MM.1S (cell line): Measurements from ENCODE around the gene SIRT4.
A peak's percentile ranks its signal among the peaks of the same experiment; 100 is the strongest.

Source experiments
- DNase-seq: peaks from one replicate; pipeline ENCODE4 v3.0.0-alpha.2; 2015
- H2AFZ ChIP-seq: fragments of 300-600 bp; sonication (generic); 2 replicates; pipeline ENCODE4 v1.6.0; 2016; ENCODE audit warnings: antibody characterized with exemption, low read length
- H3F3A ChIP-seq: fragments of 300-600 bp; sonication (generic); 2 replicates; pipeline ENCODE4 v1.6.1; 2016; ENCODE audit warnings: mild to moderate bottlenecking, antibody characterized with exemption, low read length, moderate library complexity, mixed read lengths; ENCODE audit not compliant: insufficient read depth
- H3K27ac ChIP-seq: fragments of 300-600 bp; sonication (generic); 2 replicates; pipeline ENCODE4 v1.5.1; 2016; ENCODE audit warnings: mild to moderate bottlenecking, low read length
- H3K27me3 ChIP-seq: fragments of 300-600 bp; sonication (generic); replicated peaks from 2 replicates; pipeline ENCODE4 v1.6.0; 2016; ENCODE audit warnings: low read length; ENCODE audit not compliant: insufficient read depth
- H3K36me3 ChIP-seq: fragments of 300-600 bp; sonication (generic); replicated peaks from 2 replicates; pipeline ENCODE4 v1.6.1; 2016; ENCODE audit warnings: mild to moderate bottlenecking, low read length, mixed read lengths; ENCODE audit not compliant: insufficient read depth
- H3K4me1 ChIP-seq: fragments of 300-600 bp; sonication (generic); 2 replicates; pipeline ENCODE4 v1.6.1; 2016; ENCODE audit warnings: low read length, mixed read lengths
- H3K4me2 ChIP-seq: fragments of 300-600 bp; sonication (generic); 2 replicates; pipeline ENCODE4 v1.6.0; 2016; ENCODE audit warnings: low read depth, low read length
- H3K4me3 ChIP-seq: fragments of 300-600 bp; sonication (generic); 2 replicates; pipeline ENCODE4 v1.5.1; 2016; ENCODE audit warnings: low read length, mixed read lengths
- H3K79me2 ChIP-seq: fragments of 300-600 bp; sonication (generic); 2 replicates; pipeline ENCODE4 v1.6.1; 2016; ENCODE audit warnings: mixed run types, low read length, mixed read lengths
- H3K9ac ChIP-seq: fragments of 300-600 bp; sonication (generic); 2 replicates; pipeline ENCODE4 v1.6.1; 2016; ENCODE audit warnings: low read length, mixed read lengths
- H3K9me2 ChIP-seq: fragments of 300-600 bp; sonication (generic); replicated peaks from 2 replicates; pipeline ENCODE4 v1.6.1; 2016; ENCODE audit warnings: mild to moderate bottlenecking, low read length, mixed read lengths; ENCODE audit not compliant: insufficient read depth
- H3K9me3 ChIP-seq: fragments of 300-600 bp; sonication (generic); replicated peaks from 2 replicates; pipeline ENCODE4 v1.6.1; 2016; ENCODE audit warnings: mild to moderate bottlenecking, low read length, mixed read lengths; ENCODE audit not compliant: insufficient read depth
- H4K20me1 ChIP-seq: fragments of 300-600 bp; sonication (generic); 2 replicates; pipeline ENCODE4 v1.6.1; 2016; ENCODE audit warnings: mild to moderate bottlenecking, low read length, moderate library complexity, mixed read lengths; ENCODE audit not compliant: insufficient read depth
- EZH2 ChIP-seq: fragments of 300-600 bp; sonication (generic); optimal IDR thresholded peaks from 2 replicates; pipeline ENCODE3; 2017; ENCODE audit warnings: low read depth, mild to moderate bottlenecking, antibody characterized with exemption, low read length, mixed read lengths
- EZH2phosphoT487 ChIP-seq: fragments of 300-600 bp; sonication (generic); IDR thresholded peaks from 2 replicates; pipeline ENCODE4 v1.6.1; 2018; ENCODE audit warnings: antibody characterized with exemption, low read length
- TF ChIP-seq, protein P1 (sequence below): fragments of 300-600 bp; sonication (generic); IDR thresholded peaks from 2 replicates; pipeline ENCODE4 v1.5.1; 2016; ENCODE audit warnings: antibody characterized with exemption, low read length, mixed read lengths

The SIRT4 gene

GRCh38 chr12:120321382-120322202 lies 19.5 kb downstream of the SIRT4 start:
- no peak for TF ChIP-seq EZH2
- TF ChIP-seq EZH2phosphoT487 = no peak
- TF ChIP-seq, protein P1, sequence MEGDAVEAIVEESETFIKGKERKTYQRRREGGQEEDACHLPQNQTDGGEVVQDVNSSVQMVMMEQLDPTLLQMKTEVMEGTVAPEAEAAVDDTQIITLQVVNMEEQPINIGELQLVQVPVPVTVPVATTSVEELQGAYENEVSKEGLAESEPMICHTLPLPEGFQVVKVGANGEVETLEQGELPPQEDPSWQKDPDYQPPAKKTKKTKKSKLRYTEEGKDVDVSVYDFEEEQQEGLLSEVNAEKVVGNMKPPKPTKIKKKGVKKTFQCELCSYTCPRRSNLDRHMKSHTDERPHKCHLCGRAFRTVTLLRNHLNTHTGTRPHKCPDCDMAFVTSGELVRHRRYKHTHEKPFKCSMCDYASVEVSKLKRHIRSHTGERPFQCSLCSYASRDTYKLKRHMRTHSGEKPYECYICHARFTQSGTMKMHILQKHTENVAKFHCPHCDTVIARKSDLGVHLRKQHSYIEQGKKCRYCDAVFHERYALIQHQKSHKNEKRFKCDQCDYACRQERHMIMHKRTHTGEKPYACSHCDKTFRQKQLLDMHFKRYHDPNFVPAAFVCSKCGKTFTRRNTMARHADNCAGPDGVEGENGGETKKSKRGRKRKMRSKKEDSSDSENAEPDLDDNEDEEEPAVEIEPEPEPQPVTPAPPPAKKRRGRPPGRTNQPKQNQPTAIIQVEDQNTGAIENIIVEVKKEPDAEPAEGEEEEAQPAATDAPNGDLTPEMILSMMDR = no peak
- H3K4me2 ChIP-seq = no peak overlapping the region
- no peak for DNase-seq
- no peak overlapping the region for H3K4me3 ChIP-seq
- no peak overlapping the region for H2AFZ ChIP-seq
- no peaks in the 10 kb centered on the region for H4K20me1 ChIP-seq
- H3K36me3 ChIP-seq = no peaks in the 10 kb centered on the region
- no peaks in the 10 kb centered on the region for H3K4me1 ChIP-seq
- no peaks in the 10 kb centered on the region for H3K9me3 ChIP-seq
- H3K27me3 ChIP-seq = no peaks in the 10 kb centered on the region
- H3K9me2 ChIP-seq = no peaks in the 10 kb centered on the region
- H3K79me2 ChIP-seq = no peaks in the 10 kb centered on the region
- H3K27ac ChIP-seq = no peak overlapping the region
- no peaks in the 10 kb centered on the region for H3F3A ChIP-seq
- no peak overlapping the region for H3K9ac ChIP-seq

DNA sequence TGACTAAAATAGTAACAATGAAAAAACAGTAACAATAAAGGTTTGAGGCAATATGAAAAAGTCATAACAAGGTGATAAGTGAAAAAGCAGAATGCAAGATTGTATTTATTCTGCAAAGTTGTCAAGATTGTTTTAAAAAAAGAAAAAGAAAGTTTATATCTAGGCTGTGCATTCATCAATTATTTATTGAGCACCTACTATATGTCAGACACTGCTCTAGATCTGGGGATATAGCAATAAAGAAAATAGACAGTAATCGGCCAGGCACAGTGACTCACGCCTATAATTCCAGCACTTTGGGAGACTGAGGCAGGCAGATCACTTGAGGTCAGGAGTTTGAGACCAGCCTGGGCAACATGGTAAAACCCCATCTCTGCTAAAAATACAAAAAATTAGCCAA lies 21.7 kb downstream of the SIRT4 start:
- H4K20me1 ChIP-seq = no peaks in the 10 kb centered on the region
- no peak for TF ChIP-seq EZH2phosphoT487
- no peaks in the 10 kb centered on the region for H3K4me1 ChIP-seq
- H3K4me2 ChIP-seq = no peak overlapping the region
- H3K4me3 ChIP-seq = no peak overlapping the region
- H3F3A ChIP-seq = no peaks in the 10 kb centered on the region
- no peak for DNase-seq
- no peaks in the 10 kb centered on the region for H3K9me2 ChIP-seq
- no peaks in the 10 kb centered on the region for H3K27me3 ChIP-seq
- no peak overlapping the region for H3K9ac ChIP-seq
- H3K27ac ChIP-seq = no peak overlapping the region
- no peaks in the 10 kb centered on the region for H3K36me3 ChIP-seq
- no peak overlapping the region for H2AFZ ChIP-seq
- H3K9me3 ChIP-seq = no peaks in the 10 kb centered on the region
- H3K79me2 ChIP-seq = no peaks in the 10 kb centered on the region

DNA sequence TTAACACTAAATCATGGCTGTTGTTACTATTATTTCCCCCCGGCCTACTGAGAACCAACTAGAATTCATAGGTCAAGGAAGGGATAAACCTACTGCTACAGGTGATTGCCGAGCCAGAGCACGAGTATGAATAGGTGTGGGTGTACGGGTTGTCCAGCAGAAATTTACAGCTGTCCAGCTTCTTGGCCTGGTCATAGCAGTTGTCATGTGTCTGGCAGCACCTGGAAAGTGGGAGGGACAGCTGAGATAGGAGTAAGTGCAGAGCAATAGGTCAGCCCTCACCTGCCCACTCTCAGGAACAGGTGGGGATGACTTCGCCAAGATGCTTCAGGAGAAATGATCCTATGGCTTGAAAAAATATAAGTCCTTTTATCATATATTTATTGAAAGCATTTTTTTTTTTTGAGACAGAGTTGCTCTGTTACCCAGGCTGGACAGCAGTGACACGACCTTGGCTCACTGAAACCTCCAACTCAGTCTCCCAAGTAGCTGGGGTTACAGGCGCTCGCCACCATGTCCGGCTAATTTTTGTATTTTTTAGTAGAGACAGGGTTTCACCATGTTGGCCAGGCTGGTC lies 22.8 kb downstream of the SIRT4 start:
- Histone ChIP-seq H3K27me3 (no peaks in the 10 kb centered on the region), H3K4me1 (no peaks in the 10 kb centered on the region), H3K9ac (no peak overlapping the region), H2AFZ (no peak overlapping the region), H3K4me2 (peak overlapping the region; percentile 82; the same call in 1 of the 2 replicates), H3F3A (no peaks in the 10 kb centered on the region), H4K20me1 (no peaks in the 10 kb centered on the region), H3K36me3 (no peaks in the 10 kb centered on the region), H3K9me3 (no peaks in the 10 kb centered on the region), H3K27ac (no peak overlapping the region), H3K4me3 (no peak overlapping the region), H3K79me2 (no peaks in the 10 kb centered on the region), H3K9me2 (no peaks in the 10 kb centered on the region)
- TF ChIP-seq EZH2phosphoT487 = no peak
- TF ChIP-seq EZH2 = no peak
- TF ChIP-seq, protein P1 = no peak
- no peak for DNase-seq

- Histone ChIP-seq H3K4me2 (no peak within 1 kb of the TSS), H2AFZ (no peak within 1 kb of the TSS)
- DNase-seq = no peak
Measured at GRCh38 chr12:120327593-120327992, 25.5 kb downstream of the SIRT4 start, which contains the start of gene PLA2G1B. Gene PLA2G1B (minus strand): TSS chr12:120327779. CDS start chr12:120327753, 26 bp downstream.

More at GRCh38 chr12:120327593-120327992, 25.5 kb downstream of the SIRT4 start, which contains the start of gene PLA2G1B:
- no peak within 1 kb of the TSS for H3K27ac ChIP-seq
- H3K27me3 ChIP-seq = no peaks in the 10 kb centered on the region
- H4K20me1 ChIP-seq = no peaks in the 10 kb centered on the region
- no peaks in the 10 kb centered on the region for H3K9me3 ChIP-seq
- no peaks in the 10 kb centered on the region for H3F3A ChIP-seq
- H3K9me2 ChIP-seq = no peaks in the 10 kb centered on the region
- no peaks in the 10 kb centered on the region for H3K4me1 ChIP-seq
- no peak within 1 kb of the TSS for H3K9ac ChIP-seq
- TF ChIP-seq EZH2phosphoT487 (no peak), EZH2 (no peak)
- TF ChIP-seq, protein P1 = no peak
- no peaks in the 10 kb centered on the region for H3K36me3 ChIP-seq
- H3K4me3 ChIP-seq = no peak within 1 kb of the TSS
- no peaks in the 10 kb centered on the region for H3K79me2 ChIP-seq
